HepG2 (cell line): ENCODE results near the gene GDF15. TPM values are rescaled to one million over a fixed set of nuclear protein-coding genes. Genes with fewer than 3 reads are reported as not detected.
A peak's percentile ranks its signal among the peaks of the same experiment; 100 is the strongest.

Experiments
- ARID3A ChIP-seq: IDR thresholded peaks from 2 replicates; pipeline ENCODE4 v1.6.1; 2012; ENCODE audit warnings: low read depth, low read length, improper control_type of control experiment
- DNMT1 ChIP-seq: sonication (generic); formaldehyde crosslinking; IDR thresholded peaks from 2 replicates; pipeline ENCODE4 v1.5.1; 2020; ENCODE audit warnings: mild to moderate bottlenecking, missing genetic modification reagents
- FOXM1 ChIP-seq: sonication (generic); formaldehyde crosslinking; IDR thresholded peaks from 2 replicates; pipeline ENCODE4 v1.5.0; 2020; ENCODE audit warnings: missing genetic modification reagents
- HIVEP1 ChIP-seq: sonication (generic); formaldehyde crosslinking; IDR thresholded peaks from 2 replicates; pipeline ENCODE4 v1.4.0; 2020; ENCODE audit warnings: mild to moderate bottlenecking, missing genetic modification reagents
- HNF4A ChIP-seq: sonication (generic); formaldehyde crosslinking; IDR thresholded peaks from 2 replicates; pipeline ENCODE4 v1.4.0; 2020; ENCODE audit warnings: missing genetic modification reagents
- MAF1 ChIP-seq: sonication (generic); formaldehyde crosslinking; IDR thresholded peaks from 2 replicates; pipeline ENCODE4 v1.5.0; 2020; ENCODE audit warnings: missing genetic modification reagents, borderline replicate concordance
- NFATC3 ChIP-seq: sonication (generic); formaldehyde crosslinking; IDR thresholded peaks from 2 replicates; pipeline ENCODE4 v1.5.1; 2020; ENCODE audit warnings: mild to moderate bottlenecking, missing genetic modification reagents
- NFYB ChIP-seq: sonication (generic); formaldehyde crosslinking; IDR thresholded peaks from 2 replicates; pipeline ENCODE4 v1.4.0; 2020; ENCODE audit warnings: missing genetic modification reagents
- NR2F2 ChIP-seq: IDR thresholded peaks from 2 replicates; pipeline ENCODE4 v1.6.1; 2012; ENCODE audit warnings: low read depth, inconsistent platforms, borderline replicate concordance
- PPARG ChIP-seq: conservative IDR thresholded peaks from 2 replicates; pipeline ENCODE4 v1.6.1; 2016; ENCODE audit warnings: missing biosample characterization, missing genetic modification reagents
- SAFB2 ChIP-seq: sonication (generic); formaldehyde crosslinking; IDR thresholded peaks from 2 replicates; pipeline ENCODE4 v1.5.1; 2020; ENCODE audit warnings: missing genetic modification reagents, low read depth, mild to moderate bottlenecking, borderline replicate concordance
- ZNF24 ChIP-seq: fragments of 450-650 bp; IDR thresholded peaks from 2 replicates; pipeline ENCODE4 v1.6.1; 2017; ENCODE audit warnings: antibody characterized with exemption, mild to moderate bottlenecking
- ZNF530 ChIP-seq: sonication (generic); formaldehyde crosslinking; IDR thresholded peaks from 2 replicates; pipeline ENCODE4 v1.5.0; 2020; ENCODE audit warnings: low read depth, mild to moderate bottlenecking, missing genetic modification reagents
- ZNF567 ChIP-seq: sonication (generic); formaldehyde crosslinking; IDR thresholded peaks from 2 replicates; pipeline ENCODE4 v1.8.1; 2023; ENCODE audit warnings: mild to moderate bottlenecking, missing genetic modification reagents, borderline replicate concordance
- ZNF800 ChIP-seq: sonication (generic); formaldehyde crosslinking; IDR thresholded peaks from 2 replicates; pipeline ENCODE4 v1.4.0; 2020; ENCODE audit warnings: missing genetic modification reagents
- polyA plus RNA-seq, 8 experiments: library from polyadenylated mRNA; depleted of rRNA in 3 of 8; stranded (reverse) in 7 of 8; unstranded in 1 of 8; fragments of >200 nt; fragmentation: Illumina TruSeq in 4 of 8; extraction: Trizol in 4 of 8; gene quantifications; 2 replicates each; pipeline versions ENCODE4 v1.2.1 to v1.2.3, GENCODE V29; 2011 to 2016; ENCODE audit warnings: low read depth in 4 of 8, missing spikeins in 1 of 8, mixed read lengths in 1 of 8; ENCODE audit not compliant: insufficient read depth in 1 of 8
- total RNA-seq, 5 experiments: library from RNA; depleted of rRNA; stranded (reverse); fragments of >200 nt; fragmentation: Illumina TruSeq; extraction: Trizol; gene quantifications; 2 replicates each; pipeline ENCODE4 v1.2.3, GENCODE V29; 2016; ENCODE audit warnings: low read depth in 1 of 5
- TF ChIP-seq, protein P1 (sequence below): sonication (generic); formaldehyde crosslinking; IDR thresholded peaks from 2 replicates; pipeline ENCODE4 v1.5.1; 2020; ENCODE audit warnings: missing genetic modification reagents, mild to moderate bottlenecking, borderline replicate concordance
- TF ChIP-seq, protein P2 (sequence below): sonication (generic); formaldehyde crosslinking; IDR thresholded peaks from 2 replicates; pipeline ENCODE4 v1.8.1; 2023; ENCODE audit warnings: mild to moderate bottlenecking, inconsistent platforms, moderate library complexity, missing genetic modification reagents, borderline replicate concordance
- TF ChIP-seq, protein P3 (sequence below): sonication (generic); formaldehyde crosslinking; IDR thresholded peaks from 2 replicates; pipeline ENCODE4 v1.4.0; 2020; ENCODE audit warnings: missing genetic modification reagents, mild to moderate bottlenecking, borderline replicate concordance

The GDF15 gene
- total and polyA plus RNA-seq, 2 of the 13 experiments (the other 11 are each of a cell fraction or from before 2014, with no cell fraction given), result 146 to 422 TPM

DNA sequence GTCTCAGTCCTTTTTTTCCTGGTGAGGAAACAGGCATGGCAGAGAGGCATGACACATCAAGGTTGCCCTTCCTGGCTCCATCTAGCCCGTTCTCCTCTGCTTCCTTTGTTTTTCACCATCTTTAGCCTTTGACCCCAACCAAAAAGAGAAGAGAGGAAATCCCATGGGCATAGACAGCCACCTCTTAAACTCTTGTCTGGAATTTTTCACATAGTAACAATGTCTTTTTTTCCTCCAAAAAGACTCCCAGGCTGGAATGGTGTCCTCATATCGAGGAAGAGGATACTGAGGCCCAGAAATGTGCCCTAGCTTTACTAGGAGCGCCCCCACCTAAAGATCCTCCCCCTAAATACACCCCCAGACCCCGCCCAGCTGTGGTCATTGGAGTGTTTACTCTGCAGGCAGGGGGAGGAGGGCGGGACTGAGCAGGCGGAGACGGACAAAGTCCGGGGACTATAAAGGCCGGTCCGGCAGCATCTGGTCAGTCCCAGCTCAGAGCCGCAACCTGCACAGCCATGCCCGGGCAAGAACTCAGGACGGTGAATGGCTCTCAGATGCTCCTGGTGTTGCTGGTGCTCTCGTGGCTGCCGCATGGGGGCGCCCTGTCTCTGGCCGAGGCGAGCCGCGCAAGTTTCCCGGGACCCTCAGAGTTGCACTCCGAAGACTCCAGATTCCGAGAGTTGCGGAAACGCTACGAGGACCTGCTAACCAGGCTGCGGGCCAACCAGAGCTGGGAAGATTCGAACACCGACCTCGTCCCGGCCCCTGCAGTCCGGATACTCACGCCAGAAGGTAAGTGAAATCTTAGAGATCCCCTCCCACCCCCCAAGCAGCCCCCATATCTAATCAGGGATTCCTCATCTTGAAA lies at the start of gene GDF15 (continued):
- TF ChIP-seq, protein P1, sequence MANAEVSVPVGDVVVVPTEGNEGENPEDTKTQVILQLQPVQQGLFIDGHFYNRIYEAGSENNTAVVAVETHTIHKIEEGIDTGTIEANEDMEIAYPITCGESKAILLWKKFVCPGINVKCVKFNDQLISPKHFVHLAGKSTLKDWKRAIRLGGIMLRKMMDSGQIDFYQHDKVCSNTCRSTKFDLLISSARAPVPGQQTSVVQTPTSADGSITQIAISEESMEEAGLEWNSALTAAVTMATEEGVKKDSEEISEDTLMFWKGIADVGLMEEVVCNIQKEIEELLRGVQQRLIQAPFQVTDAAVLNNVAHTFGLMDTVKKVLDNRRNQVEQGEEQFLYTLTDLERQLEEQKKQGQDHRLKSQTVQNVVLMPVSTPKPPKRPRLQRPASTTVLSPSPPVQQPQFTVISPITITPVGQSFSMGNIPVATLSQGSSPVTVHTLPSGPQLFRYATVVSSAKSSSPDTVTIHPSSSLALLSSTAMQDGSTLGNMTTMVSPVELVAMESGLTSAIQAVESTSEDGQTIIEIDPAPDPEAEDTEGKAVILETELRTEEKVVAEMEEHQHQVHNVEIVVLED (CRISPR knock-in tag), result peak; percentile 38; the same call in 1 of the 2 replicates
- TF ChIP-seq HNF4A (CRISPR knock-in tag) (peak; percentile 94), HIVEP1 (CRISPR knock-in tag) (peak; percentile 39; the same call in 1 of the 2 replicates), DNMT1 (CRISPR knock-in tag) (no peak), ZNF24 (0 out of 2 replicates have a peak, but pooled peaks have one; percentile 71), NFYB (CRISPR knock-in tag) (no peak; the same call in 1 of the 2 replicates), ZNF567 (CRISPR knock-in tag) (peak; percentile 97; the same call in 1 of the 2 replicates), MAF1 (peak; percentile 94; the same call in 1 of the 2 replicates), FOXM1 (0 out of 2 replicates have a peak, but pooled peaks have one; percentile 64), SAFB2 (CRISPR knock-in tag) (no peak; the same call in 1 of the 2 replicates), PPARG (peak; percentile 59), NFATC3 (CRISPR knock-in tag) (no peak; the same call in 1 of the 2 replicates), ZNF800 (peak; percentile 80; the same call in 1 of the 2 replicates), NR2F2 (peak; percentile 76; the same call in 1 of the 2 replicates), ZNF530 (no peak; the same call in 1 of the 2 replicates), ARID3A (no peak)
- TF ChIP-seq, protein P2, sequence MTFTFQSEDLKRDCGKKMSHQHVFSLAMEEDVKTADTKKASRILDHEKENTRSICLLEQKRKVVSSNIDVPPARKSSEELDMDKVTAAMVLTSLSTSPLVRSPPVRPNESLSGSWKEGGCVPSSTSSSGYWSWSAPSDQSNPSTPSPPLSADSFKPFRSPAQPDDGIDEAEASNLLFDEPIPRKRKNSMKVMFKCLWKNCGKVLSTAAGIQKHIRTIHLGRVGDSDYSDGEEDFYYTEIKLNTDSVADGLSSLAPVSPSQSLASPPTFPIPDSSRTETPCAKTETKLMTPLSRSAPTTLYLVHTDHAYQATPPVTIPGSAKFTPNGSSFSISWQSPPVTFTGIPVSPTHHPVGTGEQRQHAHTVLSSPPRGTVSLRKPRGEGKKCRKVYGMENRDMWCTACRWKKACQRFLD (CRISPR knock-in tag), result peak; percentile 91
- TF ChIP-seq, protein P3, sequence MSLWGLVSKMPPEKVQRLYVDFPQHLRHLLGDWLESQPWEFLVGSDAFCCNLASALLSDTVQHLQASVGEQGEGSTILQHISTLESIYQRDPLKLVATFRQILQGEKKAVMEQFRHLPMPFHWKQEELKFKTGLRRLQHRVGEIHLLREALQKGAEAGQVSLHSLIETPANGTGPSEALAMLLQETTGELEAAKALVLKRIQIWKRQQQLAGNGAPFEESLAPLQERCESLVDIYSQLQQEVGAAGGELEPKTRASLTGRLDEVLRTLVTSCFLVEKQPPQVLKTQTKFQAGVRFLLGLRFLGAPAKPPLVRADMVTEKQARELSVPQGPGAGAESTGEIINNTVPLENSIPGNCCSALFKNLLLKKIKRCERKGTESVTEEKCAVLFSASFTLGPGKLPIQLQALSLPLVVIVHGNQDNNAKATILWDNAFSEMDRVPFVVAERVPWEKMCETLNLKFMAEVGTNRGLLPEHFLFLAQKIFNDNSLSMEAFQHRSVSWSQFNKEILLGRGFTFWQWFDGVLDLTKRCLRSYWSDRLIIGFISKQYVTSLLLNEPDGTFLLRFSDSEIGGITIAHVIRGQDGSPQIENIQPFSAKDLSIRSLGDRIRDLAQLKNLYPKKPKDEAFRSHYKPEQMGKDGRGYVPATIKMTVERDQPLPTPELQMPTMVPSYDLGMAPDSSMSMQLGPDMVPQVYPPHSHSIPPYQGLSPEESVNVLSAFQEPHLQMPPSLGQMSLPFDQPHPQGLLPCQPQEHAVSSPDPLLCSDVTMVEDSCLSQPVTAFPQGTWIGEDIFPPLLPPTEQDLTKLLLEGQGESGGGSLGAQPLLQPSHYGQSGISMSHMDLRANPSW (CRISPR knock-in tag), result peak; percentile 89
